Astrocyte of the spinal cord (primary cell): ENCODE results near the gene LAP3.

Experiments used
- DNase-seq: peaks from one replicate; pipeline ENCODE4 v3.0.0; 2011; ENCODE audit warnings: low read depth, low spot score
- H3K4me3 ChIP-seq: 2 replicates; pipeline ENCODE4 v1.5.1; 2011; ENCODE audit warnings: low read depth, mild to moderate bottlenecking, low read length, moderate library complexity
- in situ Hi-C: cut with HindIII; loops from 2 replicates; pipeline ENCODE4 v1.10.0; 2017; ENCODE audit warnings: low sequenced_read_pairs
- TF ChIP-seq, protein P1 (sequence below): IDR thresholded peaks from 2 replicates; pipeline ENCODE4 v1.5.1; 2012; ENCODE audit warnings: low read depth, mild to moderate bottlenecking, low read length, inconsistent platforms

Gene LAP3

DNA sequence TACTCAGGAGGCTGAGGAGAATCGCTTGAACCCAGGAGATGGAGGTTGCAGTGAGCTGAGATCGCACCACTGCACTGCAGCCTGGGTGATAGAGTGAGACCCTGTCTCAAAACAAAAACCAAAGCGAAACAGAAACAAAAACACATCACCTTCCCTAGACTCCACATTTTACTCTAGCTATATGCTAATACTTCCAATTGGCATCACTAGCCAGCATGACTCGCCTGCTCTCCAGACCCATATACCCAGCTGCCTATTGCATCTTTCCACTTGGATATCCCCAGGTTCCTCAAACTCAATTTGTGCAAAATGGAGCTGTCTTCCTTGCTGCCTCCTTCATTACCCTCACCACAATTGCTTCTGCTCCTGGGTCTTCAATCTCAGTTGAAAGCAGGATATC lies 22.4 kb upstream of the LAP3 start:
- in situ Hi-C loops: no loop called here
- H3K4me3 ChIP-seq: no peak overlapping the region
- TF ChIP-seq, protein P1, sequence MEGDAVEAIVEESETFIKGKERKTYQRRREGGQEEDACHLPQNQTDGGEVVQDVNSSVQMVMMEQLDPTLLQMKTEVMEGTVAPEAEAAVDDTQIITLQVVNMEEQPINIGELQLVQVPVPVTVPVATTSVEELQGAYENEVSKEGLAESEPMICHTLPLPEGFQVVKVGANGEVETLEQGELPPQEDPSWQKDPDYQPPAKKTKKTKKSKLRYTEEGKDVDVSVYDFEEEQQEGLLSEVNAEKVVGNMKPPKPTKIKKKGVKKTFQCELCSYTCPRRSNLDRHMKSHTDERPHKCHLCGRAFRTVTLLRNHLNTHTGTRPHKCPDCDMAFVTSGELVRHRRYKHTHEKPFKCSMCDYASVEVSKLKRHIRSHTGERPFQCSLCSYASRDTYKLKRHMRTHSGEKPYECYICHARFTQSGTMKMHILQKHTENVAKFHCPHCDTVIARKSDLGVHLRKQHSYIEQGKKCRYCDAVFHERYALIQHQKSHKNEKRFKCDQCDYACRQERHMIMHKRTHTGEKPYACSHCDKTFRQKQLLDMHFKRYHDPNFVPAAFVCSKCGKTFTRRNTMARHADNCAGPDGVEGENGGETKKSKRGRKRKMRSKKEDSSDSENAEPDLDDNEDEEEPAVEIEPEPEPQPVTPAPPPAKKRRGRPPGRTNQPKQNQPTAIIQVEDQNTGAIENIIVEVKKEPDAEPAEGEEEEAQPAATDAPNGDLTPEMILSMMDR: no peak
- DNase-seq: no peak

DNA sequence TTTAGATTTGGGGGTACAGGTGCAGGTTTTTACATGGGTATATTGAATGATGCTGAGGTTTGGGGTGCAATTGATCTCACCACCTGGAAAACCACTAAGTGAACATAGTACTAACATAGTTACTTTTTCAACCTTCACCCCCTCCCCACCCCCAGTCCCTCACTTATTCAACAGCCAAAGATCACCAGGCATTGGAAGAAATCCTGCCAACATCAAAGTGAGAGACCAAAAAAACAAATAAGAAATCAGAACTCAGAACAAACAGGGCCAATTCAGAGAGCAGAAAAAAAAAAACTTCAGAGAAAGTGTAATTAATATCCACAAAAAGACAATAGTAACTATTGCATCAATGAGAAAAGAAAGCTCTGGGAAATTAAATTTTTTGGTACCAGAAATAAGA lies 20.5 kb upstream of the LAP3 start:
- in situ Hi-C loops: no loop called here
- TF ChIP-seq, protein P1: no peak

DNA sequence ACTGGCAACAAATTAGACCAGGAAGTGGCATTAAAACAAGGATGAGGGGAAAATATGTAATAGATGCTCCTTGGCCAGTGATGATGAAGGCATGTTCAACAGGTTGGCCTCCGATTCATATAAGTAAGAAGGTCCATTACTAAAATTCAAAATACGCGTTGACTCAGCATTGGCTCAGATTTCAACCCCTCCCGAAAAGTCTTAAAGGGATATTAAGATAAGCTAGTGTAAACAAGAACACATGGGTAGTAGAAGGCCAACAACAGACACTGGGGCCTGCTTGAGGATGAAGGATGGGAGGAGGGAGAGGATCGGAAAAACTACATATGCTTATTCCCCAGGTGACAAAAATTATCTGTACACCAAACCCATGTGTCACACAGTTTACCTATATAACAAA lies 19.1 kb upstream of the LAP3 start:
- TF ChIP-seq, protein P1: no peak
- in situ Hi-C loops: no loop called here
- H3K4me3 ChIP-seq: no peak overlapping the region
- DNase-seq: no peak

More for the DNA sequence above, 20.5 kb upstream of the LAP3 start:
- DNase-seq: no peak
- no peak overlapping the region for H3K4me3 ChIP-seq

DNA sequence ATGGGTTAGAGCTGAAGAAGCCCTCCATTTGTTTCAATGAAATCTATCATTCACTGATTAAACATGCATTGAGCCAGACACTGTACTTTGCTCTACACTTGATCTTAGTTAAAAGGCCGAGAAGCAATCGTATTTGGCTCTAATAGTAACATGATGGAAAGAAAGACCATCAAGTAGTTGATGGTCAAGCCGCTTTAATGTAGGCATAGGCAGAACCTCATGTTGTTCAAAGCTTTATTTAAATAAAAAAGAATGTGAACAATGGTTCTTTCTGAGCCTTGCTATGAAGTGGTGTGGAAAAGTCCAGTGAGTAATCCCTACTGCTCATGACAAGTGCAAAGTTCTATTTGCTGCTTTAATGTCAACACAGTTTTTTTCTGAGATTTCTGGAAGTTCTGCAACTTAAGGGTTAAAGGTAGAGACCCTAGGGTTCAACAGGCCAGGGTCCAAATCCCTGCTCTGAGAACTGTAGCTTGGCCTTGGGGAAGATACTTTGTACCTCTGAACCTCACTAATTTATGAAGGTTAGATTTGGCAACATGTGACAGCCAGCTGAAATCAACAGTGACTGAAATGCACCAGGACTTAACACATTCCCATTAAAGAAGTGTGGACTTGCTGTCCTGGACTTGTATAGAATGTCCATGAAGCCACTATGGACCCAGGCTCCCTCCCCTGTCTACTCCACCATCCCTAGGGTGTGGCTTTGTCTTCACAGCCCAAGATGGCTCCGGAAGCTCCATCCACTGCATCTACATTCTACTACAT lies 17.9 kb upstream of the LAP3 start:
- H3K4me3 ChIP-seq: no peak overlapping the region
- DNase-seq: no peak
- TF ChIP-seq, protein P1: no peak
- in situ Hi-C loops: no loop called here

DNA sequence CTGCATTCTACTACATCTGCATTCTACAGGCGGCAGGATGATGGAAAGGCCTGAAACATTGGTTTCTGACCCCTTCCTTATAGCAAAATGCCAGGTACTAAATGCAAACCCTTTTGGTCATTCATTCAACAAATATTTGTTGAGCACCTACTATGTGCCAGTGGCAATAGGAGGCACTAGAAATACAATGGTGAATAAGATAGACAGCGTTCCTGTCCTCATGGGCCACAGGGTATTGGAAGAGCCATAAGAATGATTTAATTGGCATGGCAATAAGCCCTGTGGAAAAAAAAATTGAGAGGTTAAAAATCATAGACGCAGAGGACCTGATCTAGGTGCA lies 17.3 kb upstream of the LAP3 start:
- in situ Hi-C loops: no loop called here
- H3K4me3 ChIP-seq: no peak overlapping the region
- TF ChIP-seq, protein P1: no peak
- no peak for DNase-seq

DNA sequence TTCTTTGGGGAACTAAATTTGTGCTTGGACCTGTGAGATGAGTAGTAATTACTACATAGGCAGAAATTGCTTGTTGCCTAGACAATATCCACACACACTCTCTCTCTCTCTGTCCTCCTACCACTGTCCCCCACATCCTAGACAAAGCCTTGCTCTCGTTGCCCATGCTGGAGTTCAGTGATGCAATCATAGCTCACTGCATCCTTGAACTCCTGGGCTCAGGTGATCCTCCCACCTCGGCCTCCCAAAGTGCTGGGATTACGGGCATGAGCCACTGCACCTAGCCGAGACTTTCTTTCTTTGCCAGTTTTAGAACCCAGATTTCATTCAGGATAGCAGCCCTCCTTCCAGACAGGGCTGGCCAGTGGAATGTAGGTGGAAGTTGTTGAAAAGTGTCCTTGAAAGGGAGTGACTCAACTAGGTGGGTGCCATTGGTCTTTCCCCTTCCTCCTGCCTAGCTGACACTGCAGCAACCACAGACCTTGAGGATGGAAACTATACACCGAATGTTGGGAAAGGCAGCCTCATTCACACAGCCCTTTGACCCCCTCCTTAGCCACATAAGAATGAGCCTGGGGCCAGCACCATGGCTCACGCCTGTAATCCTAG lies 16.8 kb upstream of the LAP3 start:
- H3K4me3 ChIP-seq: no peak overlapping the region
- in situ Hi-C loops: no loop called here
- TF ChIP-seq, protein P1: no peak
- no peak for DNase-seq
